ENCODE results near the gene FOSB. TPM values are rescaled to one million over a fixed set of nuclear protein-coding genes. Genes with fewer than 3 reads are reported as not detected.

The FOSB gene
- total RNA-seq, 1 donor = 337 TPM

DNA sequence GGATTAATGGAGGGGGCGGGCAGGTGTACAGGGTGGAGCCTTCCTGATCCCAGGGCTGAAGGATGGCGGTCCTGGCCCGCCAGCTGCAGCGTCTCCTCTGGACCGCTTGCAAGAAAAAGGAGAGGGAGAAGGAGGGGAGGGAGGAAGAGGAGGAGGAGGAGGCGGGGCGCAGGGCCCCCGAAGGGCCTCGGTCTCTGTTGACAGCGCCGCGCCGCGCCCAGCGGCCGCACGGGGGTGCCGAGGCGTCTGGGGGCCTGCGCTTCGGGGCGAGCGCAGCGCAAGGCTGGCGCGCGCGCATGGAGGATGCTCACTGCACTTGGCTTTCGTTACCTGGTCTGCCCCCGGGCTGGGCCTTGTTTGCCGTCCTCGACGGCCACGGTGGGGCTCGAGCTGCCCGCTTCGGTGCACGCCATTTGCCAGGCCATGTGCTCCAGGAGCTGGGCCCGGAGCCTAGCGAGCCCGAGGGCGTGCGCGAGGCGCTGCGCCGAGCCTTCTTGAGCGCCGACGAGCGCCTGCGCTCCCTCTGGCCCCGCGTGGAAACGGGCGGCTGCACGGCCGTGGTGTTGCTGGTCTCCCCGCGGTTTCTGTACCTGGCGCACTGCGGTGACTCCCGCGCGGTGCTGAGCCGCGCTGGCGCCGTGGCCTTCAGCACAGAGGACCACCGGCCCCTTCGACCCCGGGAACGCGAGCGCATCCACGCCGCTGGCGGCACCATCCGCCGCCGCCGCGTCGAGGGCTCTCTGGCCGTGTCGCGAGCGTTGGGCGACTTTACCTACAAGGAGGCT lies 30.8 kb downstream of the FOSB start, which contains the start of gene PPM1N:
Gene PPM1N (plus strand): TSS at position 33 of the 785 bp plus-strand sequence. CDS start 30 bp downstream, at position 63.
- no peaks in the 10 kb centered on the region for H3K9me3 ChIP-seq (ENCODE audit: low read depth, low read length)
- H3K4me3 ChIP-seq (ENCODE audit: low read length) = peak within 1 kb of the TSS; percentile 0
- peaks cover 26% of the 10 kb centered on the region for H3K27me3 ChIP-seq (ENCODE audit: insufficient read depth, low read length)
- H3K4me1 ChIP-seq (ENCODE audit: insufficient read depth, low read length) = peaks cover 73% of the 10 kb centered on the region

DNA sequence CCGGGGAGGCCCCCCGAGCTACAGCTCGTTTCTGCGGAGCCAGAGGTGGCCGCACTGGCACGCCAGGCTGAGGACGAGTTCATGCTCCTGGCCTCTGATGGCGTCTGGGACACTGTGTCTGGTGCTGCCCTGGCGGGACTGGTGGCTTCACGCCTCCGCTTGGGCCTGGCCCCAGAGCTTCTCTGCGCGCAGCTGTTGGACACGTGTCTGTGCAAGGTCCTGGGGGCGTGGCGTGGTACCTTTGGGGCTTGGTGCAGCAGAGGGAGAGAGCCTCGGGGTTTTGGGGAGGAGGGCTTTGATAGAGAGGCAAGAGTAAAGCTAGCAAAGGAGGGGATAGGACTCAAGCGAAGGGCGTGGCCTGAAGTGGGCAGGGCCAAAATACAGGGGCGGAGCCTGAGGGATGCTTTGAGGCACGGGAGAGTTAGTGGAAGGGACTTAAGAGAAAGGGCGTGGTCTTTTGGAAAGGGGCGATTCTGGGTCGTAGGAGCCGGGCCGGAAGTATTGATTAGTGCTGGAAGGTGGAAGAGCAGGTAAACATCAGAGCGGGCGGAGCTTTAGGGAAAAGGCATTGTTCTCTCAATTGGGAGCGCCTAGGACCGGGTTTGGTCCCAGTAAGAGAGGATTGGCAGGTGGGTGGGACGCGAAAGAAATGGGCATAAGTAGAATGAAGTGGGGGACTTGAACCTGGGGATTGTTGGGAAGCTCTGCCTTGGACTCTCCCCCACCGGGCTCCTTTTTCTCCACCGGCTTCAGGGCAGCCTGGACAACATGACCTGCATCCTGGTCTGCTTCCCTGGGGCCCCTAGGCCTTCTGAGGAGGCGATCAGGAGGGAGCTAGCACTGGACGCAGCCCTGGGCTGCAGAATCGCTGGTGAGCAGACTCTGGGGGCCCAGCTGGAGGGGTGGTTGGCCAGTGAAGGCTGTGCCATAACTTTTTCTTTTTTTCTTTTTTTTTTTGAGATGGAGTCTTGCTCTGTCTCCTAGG lies 31.7 kb downstream of the FOSB start:
- Histone ChIP-seq H3K4me3 (ENCODE audit: low read length) (no peak overlapping the region), H3K4me1 (ENCODE audit: insufficient read depth, low read length) (peaks cover 80% of the 10 kb centered on the region), H3K27me3 (ENCODE audit: insufficient read depth, low read length) (peaks cover 26% of the 10 kb centered on the region), H3K9me3 (ENCODE audit: low read depth, low read length) (no peaks in the 10 kb centered on the region)

DNA sequence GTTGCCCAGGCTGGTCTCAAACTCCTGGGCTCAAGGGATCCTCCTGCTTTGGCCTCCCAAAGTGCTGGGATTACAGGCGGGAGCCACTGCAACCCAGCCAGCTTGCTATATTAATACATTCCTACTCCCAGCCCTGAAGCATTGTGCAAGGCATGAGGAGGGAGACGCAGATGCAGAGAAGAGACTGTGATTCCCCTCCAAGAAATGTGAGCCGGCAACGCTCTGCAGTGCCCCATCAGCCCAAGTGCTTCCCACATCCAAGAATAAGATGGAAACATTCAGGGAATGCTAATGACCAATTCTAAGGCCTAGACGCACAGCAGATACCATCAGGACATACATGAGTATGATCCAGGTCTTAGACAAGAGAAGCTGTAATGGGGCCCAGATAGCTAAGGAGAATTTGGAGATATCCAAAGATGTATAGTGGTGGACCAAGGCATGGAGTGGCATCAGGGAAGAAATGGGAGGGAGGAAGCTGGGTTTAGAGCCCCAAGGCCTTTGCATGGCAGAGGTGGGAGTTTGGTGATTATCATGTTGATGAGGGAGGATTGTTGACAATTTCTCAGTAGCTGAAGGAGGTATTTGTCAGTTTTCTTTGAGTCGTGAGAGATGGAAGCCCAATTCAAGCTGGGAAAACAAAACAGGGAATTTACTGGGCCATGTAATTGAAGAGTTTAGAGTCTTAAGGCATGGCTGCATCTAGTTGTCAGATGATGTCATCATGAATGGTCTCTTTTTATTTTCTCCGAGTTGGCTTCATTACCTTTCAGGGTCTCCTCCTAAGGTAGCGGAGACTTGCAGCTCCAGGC lies 33.3 kb downstream of the FOSB start:
- Histone ChIP-seq H3K4me1 (ENCODE audit: insufficient read depth, low read length) (peaks cover 87% of the 10 kb centered on the region), H3K9me3 (ENCODE audit: low read depth, low read length) (no peaks in the 10 kb centered on the region), H3K4me3 (ENCODE audit: low read length) (no peak overlapping the region), H3K27me3 (ENCODE audit: insufficient read depth, low read length) (peaks cover 11% of the 10 kb centered on the region)

DNA sequence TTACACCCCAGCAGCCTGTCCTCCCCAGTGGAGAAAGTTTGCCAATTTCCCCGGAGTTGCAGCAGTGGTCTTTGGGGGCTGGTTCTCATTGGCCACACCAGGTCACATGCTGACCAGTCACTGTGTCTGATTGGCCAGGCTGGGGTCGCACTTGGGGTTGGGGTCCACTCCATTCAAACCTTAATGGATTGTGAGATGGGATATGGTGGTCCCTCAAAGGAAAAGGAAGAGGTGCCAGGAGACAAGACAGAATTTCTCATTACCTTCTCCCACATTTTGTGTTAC lies 33.9 kb downstream of the FOSB start:
- H3K4me3 ChIP-seq (ENCODE audit: low read length) = no peak overlapping the region
- H3K27me3 ChIP-seq (ENCODE audit: insufficient read depth, low read length) = peaks cover 9% of the 10 kb centered on the region
- H3K4me1 ChIP-seq (ENCODE audit: insufficient read depth, low read length) = peaks cover 84% of the 10 kb centered on the region
- no peaks in the 10 kb centered on the region for H3K9me3 ChIP-seq (ENCODE audit: low read depth, low read length)

DNA sequence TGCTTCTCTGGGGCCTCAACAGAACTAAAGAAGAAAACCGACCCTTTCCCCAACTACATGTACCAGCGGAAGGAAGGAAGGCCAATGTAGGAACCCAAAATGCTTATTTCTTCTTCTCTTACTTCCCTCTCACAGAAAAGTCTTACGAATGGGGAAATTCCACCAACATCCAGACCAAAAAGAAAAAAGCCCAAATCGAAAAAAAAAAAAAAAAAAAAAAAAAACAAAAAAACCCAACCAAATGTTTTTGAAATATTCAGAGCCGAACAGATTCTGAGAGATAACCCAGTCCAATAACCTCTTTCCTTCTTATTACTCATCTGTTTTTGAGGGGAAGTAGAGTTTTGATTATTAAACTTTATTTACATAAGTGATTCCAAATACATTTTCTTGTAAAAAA lies 34.3 kb downstream of the FOSB start:
- peaks cover 9% of the 10 kb centered on the region for H3K27me3 ChIP-seq (ENCODE audit: insufficient read depth, low read length)
- H3K9me3 ChIP-seq (ENCODE audit: low read depth, low read length) = no peaks in the 10 kb centered on the region
- H3K4me1 ChIP-seq (ENCODE audit: insufficient read depth, low read length) = peaks cover 83% of the 10 kb centered on the region
- H3K4me3 ChIP-seq (ENCODE audit: low read length) = no peak overlapping the region

DNA sequence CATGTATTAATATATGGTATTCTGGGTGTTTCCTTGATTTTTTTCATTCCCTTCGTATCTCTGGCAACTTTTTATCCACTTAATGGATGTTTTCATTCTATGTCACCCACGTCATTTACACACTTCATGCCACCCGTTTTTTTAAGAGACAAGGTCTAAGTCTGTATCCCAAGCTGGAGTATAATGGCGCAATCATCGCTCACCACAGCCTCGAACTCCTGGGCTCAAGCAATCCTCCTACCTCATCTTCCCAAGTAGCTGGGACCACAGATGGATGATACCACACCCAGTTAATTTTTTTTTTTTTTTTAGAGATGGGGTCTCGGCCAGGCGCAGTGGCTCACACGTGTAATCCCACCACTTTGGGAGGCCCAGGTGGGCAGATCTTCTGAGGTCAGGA lies 36.1 kb downstream of the FOSB start:
- Histone ChIP-seq H3K4me3 (ENCODE audit: low read length) (no peak overlapping the region), H3K4me1 (ENCODE audit: insufficient read depth, low read length) (peaks cover 66% of the 10 kb centered on the region), H3K9me3 (ENCODE audit: low read depth, low read length) (no peaks in the 10 kb centered on the region), H3K27me3 (ENCODE audit: insufficient read depth, low read length) (peaks cover 7% of the 10 kb centered on the region)

DNA sequence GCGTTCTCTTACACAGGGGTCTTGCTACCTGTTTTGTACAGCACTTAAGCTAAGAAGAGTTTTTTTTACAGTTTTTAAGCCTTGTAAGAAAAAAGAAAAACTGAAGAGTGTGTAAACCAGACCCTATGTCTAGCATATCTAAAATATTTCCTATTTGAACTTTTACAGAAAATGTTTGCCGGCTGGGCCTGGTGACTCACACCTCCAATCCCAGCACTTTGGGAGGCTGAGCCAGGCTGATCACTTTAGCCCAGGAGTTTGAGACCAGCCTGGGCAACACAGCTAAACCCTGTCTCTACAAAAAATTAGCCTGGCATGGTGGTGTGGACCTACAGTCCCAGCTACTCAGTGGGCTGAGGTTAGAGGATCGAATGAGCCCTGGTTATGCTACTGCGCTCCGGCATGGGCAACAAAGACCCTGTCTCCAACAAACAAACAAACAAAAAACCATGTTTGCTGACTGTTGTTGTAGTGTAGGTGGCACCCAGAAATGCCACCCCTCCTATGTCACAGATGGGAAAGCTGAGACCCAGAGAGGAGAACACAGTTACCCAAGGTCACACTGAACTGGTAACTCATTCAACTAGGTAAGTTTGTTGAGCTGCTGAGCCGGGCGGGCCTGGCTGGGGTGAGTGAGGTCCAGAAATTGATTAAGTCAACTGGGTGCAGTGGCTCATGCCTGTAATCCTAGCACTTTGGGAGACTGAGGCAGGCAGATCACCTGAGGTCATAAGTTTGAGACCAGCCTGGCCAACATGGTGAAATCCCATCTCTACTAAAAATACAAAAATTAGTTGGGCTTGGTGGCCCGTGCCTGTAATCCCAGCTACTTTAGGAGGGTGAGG lies 37.6 kb downstream of the FOSB start:
- Histone ChIP-seq H3K9me3 (ENCODE audit: low read depth, low read length) (no peaks in the 10 kb centered on the region), H3K4me1 (ENCODE audit: insufficient read depth, low read length) (peaks cover 63% of the 10 kb centered on the region), H3K27me3 (ENCODE audit: insufficient read depth, low read length) (no peaks in the 10 kb centered on the region), H3K4me3 (ENCODE audit: low read length) (no peak overlapping the region)

DNA sequence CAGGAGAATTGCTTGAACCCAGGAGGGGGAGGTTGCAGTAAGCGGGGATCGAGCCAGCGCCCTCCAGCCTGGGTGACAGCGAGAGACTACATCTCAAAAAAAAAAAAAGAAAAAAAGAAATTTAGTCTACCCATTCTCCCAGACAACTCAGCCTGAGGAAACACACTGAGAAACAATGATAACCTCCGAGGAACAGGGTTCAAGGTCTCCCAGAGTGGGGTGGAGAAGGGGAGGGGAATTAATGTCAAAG lies 38.1 kb downstream of the FOSB start:
- H3K4me3 ChIP-seq (ENCODE audit: low read length) = peak overlapping the region; percentile 97
- peaks cover 66% of the 10 kb centered on the region for H3K4me1 ChIP-seq (ENCODE audit: insufficient read depth, low read length)
- H3K9me3 ChIP-seq (ENCODE audit: low read depth, low read length) = no peaks in the 10 kb centered on the region
- H3K27me3 ChIP-seq (ENCODE audit: insufficient read depth, low read length) = no peaks in the 10 kb centered on the region

DNA sequence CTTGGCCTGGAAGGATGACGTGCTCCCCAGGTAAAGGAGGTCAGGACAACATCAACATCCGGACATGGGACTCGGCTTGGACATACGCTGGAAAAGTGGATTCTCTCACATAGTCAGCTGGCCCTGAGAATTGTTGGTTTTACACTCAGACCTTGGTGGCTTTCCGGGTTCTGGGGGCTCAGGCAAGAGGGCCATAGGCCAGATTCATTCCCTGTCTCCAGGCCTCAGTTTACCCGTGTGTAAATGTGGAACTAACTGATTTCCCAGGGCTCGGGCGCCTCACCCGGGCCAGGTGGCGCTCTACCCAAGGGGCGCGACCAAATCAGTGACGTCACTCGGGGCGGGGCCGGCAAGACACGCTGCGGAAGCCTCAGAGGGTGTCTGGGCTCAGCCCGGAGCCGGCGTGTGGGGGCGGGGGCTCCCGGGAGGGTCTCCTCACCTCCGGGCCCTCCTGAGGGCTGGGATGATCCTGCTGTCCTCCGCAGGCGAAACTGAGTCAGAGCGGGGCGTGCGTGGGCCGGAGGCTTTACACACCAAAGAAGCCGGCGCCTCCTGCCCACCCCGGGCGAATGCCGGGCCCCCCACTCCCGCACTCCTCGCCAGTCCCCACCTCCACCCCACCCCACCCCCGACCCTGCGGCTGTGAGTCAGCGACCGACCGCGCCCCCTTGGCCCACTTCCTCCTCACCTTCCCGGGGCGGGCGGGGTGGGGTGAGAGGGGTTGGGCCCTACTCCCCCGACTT lies 38.6 kb downstream of the FOSB start:
- H3K27me3 ChIP-seq (ENCODE audit: insufficient read depth, low read length) = no peaks in the 10 kb centered on the region
- peak overlapping the region; percentile 97 for H3K4me3 ChIP-seq (ENCODE audit: low read length)
- no peaks in the 10 kb centered on the region for H3K9me3 ChIP-seq (ENCODE audit: low read depth, low read length)
- H3K4me1 ChIP-seq (ENCODE audit: insufficient read depth, low read length) = peaks cover 66% of the 10 kb centered on the region

DNA sequence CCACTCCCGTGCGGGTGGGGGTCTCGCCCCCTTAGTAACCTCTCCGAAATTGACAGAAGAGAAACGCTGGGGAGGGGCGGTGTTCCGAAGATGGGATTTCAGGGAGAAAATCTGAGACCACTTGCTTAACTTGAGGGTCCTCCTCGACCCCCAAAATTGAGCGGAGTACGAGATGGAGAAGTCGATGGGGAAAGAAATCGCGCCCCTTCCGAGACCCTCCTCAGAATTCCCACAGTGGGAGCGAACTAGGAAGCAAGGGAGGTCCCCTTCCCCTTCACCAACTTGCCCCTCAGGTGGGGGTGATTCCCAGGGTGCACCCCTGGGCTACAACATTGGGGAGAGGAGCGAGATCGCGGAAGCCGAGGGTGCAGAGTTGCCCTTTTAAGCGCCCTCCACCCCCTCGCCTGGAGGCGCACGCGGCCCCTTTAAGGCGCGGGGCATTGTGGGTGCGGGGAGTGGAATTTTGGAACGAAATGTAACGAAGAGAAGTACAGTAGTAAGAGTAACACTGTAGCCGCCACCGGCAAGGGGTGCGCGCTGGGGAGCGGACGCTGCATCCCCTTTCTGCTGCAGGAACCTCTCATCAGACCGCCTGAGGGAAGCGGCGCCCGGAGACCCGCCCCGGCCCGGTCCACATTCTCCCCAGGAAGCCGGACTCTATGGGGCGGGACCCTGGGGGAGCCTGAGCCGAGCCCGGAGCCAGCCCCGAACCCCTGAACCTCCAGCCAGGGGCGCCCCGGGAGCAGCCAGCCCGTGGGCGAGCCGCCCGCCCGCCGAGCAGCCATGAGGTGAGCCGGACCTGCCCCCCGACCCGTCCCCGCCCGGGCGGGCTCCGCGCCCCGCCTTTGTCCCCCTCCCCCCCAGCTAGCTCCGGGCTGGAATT lies 39.4 kb downstream of the FOSB start, which contains the start of gene VASP:
Gene VASP (plus strand): TSS at position 491 of the 883 bp plus-strand sequence. CDS start 293 bp downstream, at position 784.
- Histone ChIP-seq H3K4me1 (ENCODE audit: insufficient read depth, low read length) (peaks cover 66% of the 10 kb centered on the region), H3K4me3 (ENCODE audit: low read length) (peak within 1 kb of the TSS; percentile 97), H3K27me3 (ENCODE audit: insufficient read depth, low read length) (no peaks in the 10 kb centered on the region), H3K9me3 (ENCODE audit: low read depth, low read length) (no peaks in the 10 kb centered on the region)

DNA sequence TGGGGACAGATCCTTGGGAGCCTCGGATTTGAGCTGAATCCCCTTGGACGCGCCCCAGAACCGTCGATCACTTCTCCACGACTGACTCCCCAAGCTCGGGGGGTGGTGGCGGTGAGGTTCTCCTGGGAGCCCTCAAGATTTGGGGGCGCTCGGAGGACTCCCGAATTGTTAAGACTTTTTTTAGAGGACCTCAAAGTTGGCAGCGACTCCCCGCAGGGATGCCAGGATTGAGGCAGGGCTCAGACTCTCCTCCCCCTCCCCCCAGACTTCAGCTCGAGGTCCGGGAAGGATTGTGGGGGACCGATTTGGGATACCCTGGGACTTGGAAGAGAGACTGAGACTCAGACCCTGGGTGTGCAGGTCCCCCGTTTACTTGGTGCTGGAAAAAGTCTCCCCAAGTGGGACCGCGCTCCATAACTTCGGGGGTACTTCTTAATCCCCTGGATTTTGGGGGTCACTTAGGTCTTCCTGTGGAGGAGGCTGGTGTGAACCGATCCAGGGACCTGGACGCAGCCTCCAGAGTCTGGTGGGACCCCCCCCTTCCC lies 40.1 kb downstream of the FOSB start:
- Histone ChIP-seq H3K4me1 (ENCODE audit: insufficient read depth, low read length) (peaks cover 66% of the 10 kb centered on the region), H3K27me3 (ENCODE audit: insufficient read depth, low read length) (no peaks in the 10 kb centered on the region), H3K9me3 (ENCODE audit: low read depth, low read length) (no peaks in the 10 kb centered on the region), H3K4me3 (ENCODE audit: low read length) (peak overlapping the region; percentile 97)

DNA sequence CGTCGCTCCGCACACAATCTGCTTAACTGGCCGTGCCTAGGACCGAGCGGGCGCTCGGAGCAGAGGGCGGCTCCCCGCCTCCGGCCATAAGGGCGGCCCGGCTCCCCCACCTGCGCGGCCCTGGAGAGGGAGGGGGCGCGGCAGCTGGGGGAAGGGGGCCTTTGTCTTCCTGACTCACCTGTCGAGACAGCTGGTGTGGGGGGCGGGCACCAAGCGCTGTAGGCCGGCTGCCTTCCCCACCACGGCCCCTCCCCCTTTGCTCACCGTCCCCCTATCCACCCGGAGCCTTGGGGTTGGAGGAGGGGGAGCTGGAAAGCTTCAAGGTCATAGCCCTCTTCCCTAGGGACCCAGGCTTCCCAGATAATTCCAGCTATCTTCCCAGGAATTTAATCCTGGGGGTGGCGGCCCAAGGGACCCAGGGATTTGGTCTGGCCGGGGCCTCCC lies 40.6 kb downstream of the FOSB start:
- H3K4me3 ChIP-seq (ENCODE audit: low read length) = peak overlapping the region; percentile 97
- H3K4me1 ChIP-seq (ENCODE audit: insufficient read depth, low read length) = peaks cover 66% of the 10 kb centered on the region
- H3K9me3 ChIP-seq (ENCODE audit: low read depth, low read length) = no peaks in the 10 kb centered on the region
- H3K27me3 ChIP-seq (ENCODE audit: insufficient read depth, low read length) = no peaks in the 10 kb centered on the region
